Ovary (tissue), 9 donors: ENCODE results near the gene MITF. TPM values are rescaled to one million over a fixed set of nuclear protein-coding genes. Genes with fewer than 3 reads are reported as not detected.
A peak's percentile ranks its signal among the peaks of the same experiment; 100 is the strongest.

ENCODE experiments used
- DNase-seq, 5 donors: peaks; one replicate each; pipeline ENCODE4 v3.0.0-alpha.2; 2019 to 2020
- H3K27ac ChIP-seq, 2 donors: fragments of 200-600 bp; one replicate each; pipeline versions ENCODE4 v1.5.1 to v1.8.0; 2019 to 2022
- H3K27me3 ChIP-seq: fragments of 200-600 bp; one replicate; pipeline ENCODE4 v1.8.0; 2022
- H3K36me3 ChIP-seq: fragments of 200-600 bp; sonication (generic); one replicate; pipeline ENCODE4 v1.5.1; 2019
- H3K4me1 ChIP-seq: one replicate; pipeline ENCODE4 v1.8.1; 2013; ENCODE audit warnings: mild to moderate bottlenecking, moderate library complexity; ENCODE audit not compliant: insufficient read depth
- H3K4me3 ChIP-seq: fragments of 200-600 bp; sonication (generic); one replicate; pipeline ENCODE4 v1.5.1; 2017
- H3K9me3 ChIP-seq, 2 donors: fragments of 200-600 bp in 1 of 2; sonication (generic) in 1 of 2; one replicate each; pipeline versions ENCODE4 v1.5.1 to v1.8.1; 2013 to 2019; ENCODE audit warnings: mild to moderate bottlenecking in 1 of 2, moderate library complexity in 1 of 2
- EP300 ChIP-seq: sonication (generic); formaldehyde crosslinking; IDR thresholded peaks from one replicate; pipeline ENCODE4 v1.6.1; 2017; ENCODE audit warnings: antibody characterized with exemption
- POLR2A ChIP-seq: fragments of 450-650 bp; IDR thresholded peaks from one replicate; pipeline ENCODE4 v1.6.1; 2017; ENCODE audit warnings: antibody characterized with exemption, mild to moderate bottlenecking, moderate library complexity
- WGBS, 3 donors: extraction: QIAGEN DNeasy Blood & Tissue Kit in 1 of 3; methylation state at CpG; one replicate each; pipeline versions ENCODE4 v1.1.5 to v1.1.7; 2013 to 2017; 5-methylcytosine and 5-hydroxymethylcytosine counted together
- intact Hi-C, 4 donors: fragments of 100-400 bp; cut with DNase I; formaldehyde crosslinking; loops; one replicate each; pipeline versions ENCODE4 v1.11.0 to v1.15.1; 2022 to 2023
- polyA plus RNA-seq, 2 donors: library from polyadenylated mRNA; stranded (reverse); fragments of 200-250 nt in 1 of 2; fragments of 350-450 nt in 1 of 2; fragmentation: Illumina TruSeq in 1 of 2; extraction: RNeasy Lipid Tissue Mini Kit (QIAGEN cat#74804) in 1 of 2; gene quantifications; one replicate each; pipeline ENCODE4 v1.2.3, GENCODE V29; 2013 to 2014
- total RNA-seq, 7 donors: library from RNA; depleted of rRNA in 2 of 7; stranded (reverse); fragments of >200 nt in 2 of 7; fragmentation: NEBNext Ultra II Directional in 3 of 7; extraction: Animal tissue kit (Norgen Biotek cat#: 25700) in 3 of 7; gene quantifications; one replicate each; pipeline versions ENCODE4 v1.1.0 to v1.2.4, GENCODE V29; 2016 to 2023
- TF ChIP-seq, protein P1 (sequence below), 3 donors: fragments of 450-650 bp in 2 of 3; fragments of 200-600 bp in 1 of 3; IDR thresholded peaks; one replicate each; pipeline versions ENCODE4 v1.5.1 to v1.8.0; 2016 to 2022; ENCODE audit warnings: antibody characterized with exemption in 3 of 3, mild to moderate bottlenecking in 1 of 3
- donor health status: DM: no; HTN: no; CAD: no; lungs with moderate emphysema.
- donor health status: DM: no; HTN: no; CAD: no.
- donor health status: Bipolar disorder and iron deficiency.
- donor health status: DM: yes; HTN: yes; CAD: no.
- donor health status: DM: no; HTN: no; CAD: no.
- donor health status: DM: yes; HTN: yes; CAD: no.

The MITF gene
- total and polyA plus RNA-seq, 9 donors = 13.6 to 38.0 (median 24.9) TPM

DNA sequence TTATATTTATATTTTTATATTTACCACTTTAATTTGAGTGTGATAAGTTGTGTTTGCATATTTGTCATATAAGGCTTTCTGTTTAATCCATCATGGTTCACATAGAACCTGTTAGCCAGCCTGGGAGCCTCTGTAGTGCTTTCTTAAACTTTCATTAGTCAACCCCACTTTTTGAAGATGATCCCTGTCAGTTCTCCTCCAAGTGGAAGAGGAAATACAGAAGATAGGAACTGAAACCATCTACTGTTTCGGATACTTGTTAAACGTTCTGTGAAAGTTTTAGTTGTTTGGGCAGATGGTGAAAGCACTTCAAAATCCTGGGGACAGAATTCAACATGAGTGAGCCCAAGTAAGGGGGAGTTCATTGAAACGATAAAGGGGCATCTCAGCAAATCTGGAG lies 255.7 kb downstream of the MITF start:
- Histone ChIP-seq H3K4me3 (no peak overlapping the region), H3K27me3 (no peaks in the 10 kb centered on the region), H3K4me1 (peaks cover 3% of the 10 kb centered on the region), H3K9me3 (no peaks in the 10 kb centered on the region), H3K36me3 (no peaks in the 10 kb centered on the region), H3K27ac (no peak overlapping the region)
- 74 to 79% (median 76%) methylated on average over 3 of the region's 3 CpGs for WGBS, 3 donors
- intact Hi-C loops = no loop called here
- TF ChIP-seq EP300 = no peak
- TF ChIP-seq POLR2A = no peak
- TF ChIP-seq, protein P1, sequence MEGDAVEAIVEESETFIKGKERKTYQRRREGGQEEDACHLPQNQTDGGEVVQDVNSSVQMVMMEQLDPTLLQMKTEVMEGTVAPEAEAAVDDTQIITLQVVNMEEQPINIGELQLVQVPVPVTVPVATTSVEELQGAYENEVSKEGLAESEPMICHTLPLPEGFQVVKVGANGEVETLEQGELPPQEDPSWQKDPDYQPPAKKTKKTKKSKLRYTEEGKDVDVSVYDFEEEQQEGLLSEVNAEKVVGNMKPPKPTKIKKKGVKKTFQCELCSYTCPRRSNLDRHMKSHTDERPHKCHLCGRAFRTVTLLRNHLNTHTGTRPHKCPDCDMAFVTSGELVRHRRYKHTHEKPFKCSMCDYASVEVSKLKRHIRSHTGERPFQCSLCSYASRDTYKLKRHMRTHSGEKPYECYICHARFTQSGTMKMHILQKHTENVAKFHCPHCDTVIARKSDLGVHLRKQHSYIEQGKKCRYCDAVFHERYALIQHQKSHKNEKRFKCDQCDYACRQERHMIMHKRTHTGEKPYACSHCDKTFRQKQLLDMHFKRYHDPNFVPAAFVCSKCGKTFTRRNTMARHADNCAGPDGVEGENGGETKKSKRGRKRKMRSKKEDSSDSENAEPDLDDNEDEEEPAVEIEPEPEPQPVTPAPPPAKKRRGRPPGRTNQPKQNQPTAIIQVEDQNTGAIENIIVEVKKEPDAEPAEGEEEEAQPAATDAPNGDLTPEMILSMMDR (IDR thresholded peaks at IDR 0.05) = no peak
- DNase-seq = no peak

- intact Hi-C loops = no loop called here
- Histone ChIP-seq H3K36me3 (no peaks in the 10 kb centered on the region), H3K9me3 (no peaks in the 10 kb centered on the region), H3K27ac (no peak overlapping the region), H3K4me3 (no peak overlapping the region), H3K27me3 (no peaks in the 10 kb centered on the region), H3K4me1 (peaks cover 3% of the 10 kb centered on the region)
- 54 to 60% (median 55%) methylated on average over 3 of the region's 3 CpGs for WGBS, 3 donors
- TF ChIP-seq EP300 = no peak
- no peak for TF ChIP-seq POLR2A
- TF ChIP-seq, protein P1 (IDR thresholded peaks at IDR 0.05) = no peak
- no peak for DNase-seq
Observed at GRCh38 chr3:69997631-69998307, 258.5 kb downstream of the MITF start.

DNA sequence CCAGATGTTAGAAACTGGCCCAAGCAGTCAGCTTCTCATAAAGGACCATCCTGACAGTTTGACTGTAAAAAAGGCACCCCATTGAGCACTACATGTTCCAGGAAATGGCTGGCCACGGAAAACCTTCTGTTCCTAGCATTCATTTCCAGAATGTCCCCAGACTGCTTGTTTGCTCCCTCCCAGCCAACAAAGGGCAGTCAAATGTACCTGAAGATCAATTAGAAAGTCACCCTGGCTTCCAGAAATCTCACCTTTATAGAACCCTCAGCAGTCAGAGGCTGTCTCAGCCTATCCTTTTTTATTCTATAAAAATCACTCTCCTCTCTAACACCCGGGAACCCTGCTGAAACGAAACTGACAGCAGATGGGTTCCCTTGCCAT lies 259.5 kb downstream of the MITF start:
- WGBS, 3 donors = 9 to 13% (median 9%) methylated on average over 3 of the region's 3 CpGs
- intact Hi-C loops = no loop called here
- TF ChIP-seq EP300 = no peak
- TF ChIP-seq POLR2A = no peak
- TF ChIP-seq, protein P1 (IDR thresholded peaks at IDR 0.05) = no peak
- Histone ChIP-seq H3K36me3 (no peaks in the 10 kb centered on the region), H3K4me1 (peaks cover 3% of the 10 kb centered on the region), H3K27me3 (no peaks in the 10 kb centered on the region), H3K9me3 (no peaks in the 10 kb centered on the region), H3K27ac (no peak overlapping the region), H3K4me3 (peak overlapping the region; percentile 17)
- no peak for DNase-seq

DNA sequence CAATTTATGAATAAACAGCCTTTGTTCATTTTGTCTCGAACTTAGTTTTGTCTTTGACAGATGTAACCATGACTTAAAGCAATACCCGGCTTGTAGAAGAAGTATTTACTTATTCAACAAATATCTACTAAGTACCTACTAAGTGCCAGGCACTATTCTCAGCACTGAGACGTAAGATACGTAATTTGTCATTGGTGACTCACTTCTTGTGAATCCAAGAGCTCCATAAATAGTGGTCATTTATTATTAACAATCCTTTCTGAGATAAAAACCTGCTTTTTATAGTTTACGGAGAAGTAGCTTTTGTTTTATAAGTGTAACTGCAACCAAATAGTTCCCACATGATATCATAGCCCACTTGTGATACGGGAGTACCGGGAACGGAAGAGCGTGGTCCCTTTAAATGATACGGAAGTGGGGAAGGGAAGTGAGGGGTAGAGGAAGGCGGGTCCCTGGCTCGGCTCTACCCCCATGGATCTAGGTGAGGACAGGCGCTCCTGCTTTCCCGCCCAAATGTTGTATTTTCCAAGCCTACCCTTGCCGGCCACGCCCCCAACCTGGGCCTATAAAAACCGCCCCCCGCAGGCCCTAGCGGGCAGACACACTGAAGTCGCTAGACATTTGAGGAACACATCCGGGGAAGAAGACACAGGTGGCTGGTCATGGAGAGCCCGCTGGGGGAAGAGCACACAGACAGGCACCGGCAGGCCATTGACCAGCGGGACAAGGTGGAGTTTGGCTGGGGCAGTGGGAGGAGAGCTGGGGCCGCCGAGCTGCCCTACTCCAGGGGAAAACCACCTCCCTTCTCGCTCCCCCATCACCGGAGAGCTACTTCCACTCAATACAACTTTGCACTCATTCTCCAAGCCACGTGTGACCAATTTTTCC lies 260.1 kb downstream of the MITF start, which contains the start of gene SAMMSON:
SAMMSON (plus strand) TSS at position 594 of the 888 bp plus-strand sequence.
- Histone ChIP-seq H3K36me3 (no peaks in the 10 kb centered on the region), H3K4me3 (peak within 1 kb of the TSS; percentile 17), H3K9me3 (no peaks in the 10 kb centered on the region), H3K27me3 (no peaks in the 10 kb centered on the region), H3K4me1 (peaks cover 3% of the 10 kb centered on the region), H3K27ac (peak within 1 kb of the TSS in 1 of 2 donors; percentile 6)
- intact Hi-C loops = no loop called here
- DNase-seq = peak; percentile 69 to 84 (median 77)
- no peak for TF ChIP-seq POLR2A
- TF ChIP-seq, protein P1 (IDR thresholded peaks at IDR 0.05) = no peak
- WGBS, 3 donors = 46 to 54% (median 47%) methylated on average over 29 of the region's 29 CpGs
